ENCODE data around the gene RPP38.

DNA sequence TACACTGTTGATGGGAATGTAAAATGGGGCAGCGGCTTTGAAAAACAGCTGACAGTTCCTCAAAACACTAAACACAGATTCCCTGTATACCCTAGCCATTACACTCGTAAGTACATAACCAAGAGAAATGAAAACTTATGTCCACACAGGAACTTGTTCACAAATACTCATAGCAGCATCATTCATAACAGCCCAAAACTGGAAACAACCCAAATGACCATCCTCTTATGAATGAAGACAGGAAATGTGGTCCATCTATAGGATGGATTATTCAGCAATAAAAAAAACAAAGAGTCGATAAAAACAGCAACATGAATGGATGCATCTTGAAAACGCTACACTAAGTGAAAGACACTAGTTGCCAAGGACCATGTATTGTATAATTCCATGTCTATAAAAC lies 47.6 kb downstream of the RPP38 start:
- TF ChIP-seq POLR2A (IDR thresholded peaks at IDR 0.05; ENCODE audit: low read depth, low read length) (no peak), BHLHE40 (IDR thresholded peaks at IDR 0.05; ENCODE audit: low read depth, low read length) (no peak), CTCF (conservative IDR thresholded peaks at IDR 0.05; ENCODE audit: low read depth, low read length) (no peak), FOS (IDR thresholded peaks at IDR 0.05; ENCODE audit: low read depth, low read length) (no peak)
